GM12878 (cell line): ENCODE measurements around the gene YBX3. TPM values are rescaled to one million over a fixed set of nuclear protein-coding genes. Genes with fewer than 3 reads are reported as not detected.

Source experiments
- BCL11A ChIP-seq: IDR thresholded peaks from 2 replicates; pipeline ENCODE4 v1.6.1; 2011; ENCODE audit warnings: low read depth, low read length
- BRCA1 ChIP-seq: IDR thresholded peaks from 2 replicates; pipeline ENCODE4 v1.6.1; 2011; ENCODE audit warnings: low read depth, low read length, improper control_type of control experiment
- CHD2 ChIP-seq: IDR thresholded peaks from 2 replicates; pipeline ENCODE4 v1.6.1; 2011; ENCODE audit warnings: low read depth, low read length, improper control_type of control experiment, borderline replicate concordance
- CHD4 ChIP-seq: fragments of 200-600 bp; sonication (generic); IDR thresholded peaks from 2 replicates; pipeline ENCODE4 v1.6.1; 2016; ENCODE audit warnings: mild to moderate bottlenecking
- E2F4 ChIP-seq: IDR thresholded peaks from 2 replicates; pipeline ENCODE4 v1.6.1; 2012; ENCODE audit warnings: low read depth, low read length, improper control_type of control experiment
- E2F8 ChIP-seq: fragments of 450-650 bp; IDR thresholded peaks from 2 replicates; pipeline ENCODE4 v1.6.1; 2018; ENCODE audit warnings: mild to moderate bottlenecking, low read depth, moderate library complexity; ENCODE audit not compliant: partially characterized antibody
- EP300 ChIP-seq, 2 experiments: fragments of 150-350 bp in 1 of 2; IDR thresholded peaks; 2 replicates each; pipeline ENCODE4 v1.6.1; 2011 to 2012; ENCODE audit warnings: low read depth in 2 of 2, low read length in 2 of 2, borderline replicate concordance in 1 of 2, improper control_type of control experiment in 1 of 2, inconsistent platforms in 1 of 2; ENCODE audit not compliant: control insufficient read depth in 1 of 2
- ESRRA ChIP-seq: IDR thresholded peaks from 2 replicates; pipeline ENCODE4 v1.6.1; 2012; ENCODE audit warnings: mild to moderate bottlenecking, low read length, improper control_type of control experiment
- ETV6 ChIP-seq, 2 experiments: fragments of 450-650 bp in 1 of 2; IDR thresholded peaks in 1 of 2; conservative IDR thresholded peaks in 1 of 2; 2 replicates each; pipeline ENCODE4 v1.6.1; 2014; ENCODE audit warnings: antibody characterized with exemption in 1 of 2, borderline replicate concordance in 1 of 2, low read depth in 1 of 2, mild to moderate bottlenecking in 1 of 2, moderate library complexity in 1 of 2
- HDAC2 ChIP-seq: fragments of 200-600 bp; sonication (generic); IDR thresholded peaks from 2 replicates; pipeline ENCODE4 v1.6.1; 2017
- HSF1 ChIP-seq: fragments of 150-350 bp; IDR thresholded peaks from 2 replicates; pipeline ENCODE4 v1.6.1; 2014; ENCODE audit warnings: mild to moderate bottlenecking, low read depth, low read length
- IRF5 ChIP-seq: fragments of 450-650 bp; IDR thresholded peaks from 2 replicates; pipeline ENCODE4 v1.6.1; 2017; ENCODE audit warnings: borderline replicate concordance
- LARP7 ChIP-seq: fragments of 450-650 bp; IDR thresholded peaks from 2 replicates; pipeline ENCODE4 v1.6.1; 2017; ENCODE audit warnings: mild to moderate bottlenecking
- MTA3 ChIP-seq: IDR thresholded peaks from 2 replicates; pipeline ENCODE4 v1.6.1; 2012; ENCODE audit warnings: low read length, inconsistent platforms, borderline replicate concordance
- NBN ChIP-seq: fragments of 450-650 bp; IDR thresholded peaks from 2 replicates; pipeline ENCODE4 v1.6.1; 2016
- NKRF ChIP-seq: fragments of 450-650 bp; conservative IDR thresholded peaks from 2 replicates; pipeline ENCODE4 v1.6.1; 2017; ENCODE audit warnings: mild to moderate bottlenecking, moderate library complexity
- POLR2AphosphoS2 ChIP-seq: IDR thresholded peaks from 2 replicates; pipeline ENCODE4 v1.6.1; 2011; ENCODE audit warnings: low read depth, mild to moderate bottlenecking, low read length, improper control_type of control experiment, moderate library complexity
- RUNX3 ChIP-seq: IDR thresholded peaks from 2 replicates; pipeline ENCODE4 v1.6.1; 2012; ENCODE audit warnings: low read length, inconsistent platforms
- SP1 ChIP-seq: IDR thresholded peaks from one replicate; pipeline ENCODE4 v1.6.1; 2011; ENCODE audit warnings: low read depth, low read length
- TCF7 ChIP-seq: IDR thresholded peaks from 2 replicates; pipeline ENCODE4 v1.6.1; 2014; ENCODE audit warnings: antibody characterized with exemption, borderline replicate concordance
- ZNF217 ChIP-seq: fragments of 450-650 bp; IDR thresholded peaks from 2 replicates; pipeline ENCODE4 v1.6.1; 2017; ENCODE audit warnings: antibody characterized with exemption, mild to moderate bottlenecking
- ZNF24 ChIP-seq: fragments of 450-650 bp; IDR thresholded peaks from 2 replicates; pipeline ENCODE4 v1.6.1; 2017; ENCODE audit warnings: antibody characterized with exemption, mild to moderate bottlenecking
- ZNF384 ChIP-seq: IDR thresholded peaks from 2 replicates; pipeline ENCODE4 v1.6.1; 2012; ENCODE audit warnings: low read depth, mild to moderate bottlenecking, low read length, improper control_type of control experiment, borderline replicate concordance
- polyA plus RNA-seq, 11 experiments: library from polyadenylated mRNA; depleted of rRNA in 4 of 11; unstranded in 6 of 11; stranded (reverse) in 5 of 11; fragments of >200 nt; fragmentation: Nextera tagmentation in 4 of 11; fragmentation: Illumina TruSeq in 1 of 11; extraction: Ambion mirVana in 4 of 11; extraction: Trizol in 1 of 11; gene quantifications; 1 replicate in 1 of 11; 2 replicates in 10 of 11; pipeline versions ENCODE4 v1.2.1 to v1.2.3, GENCODE V29; 2011 to 2016; ENCODE audit warnings: inconsistent platforms in 2 of 11, missing spikeins in 2 of 11, low read depth in 1 of 11
- total RNA-seq, 4 experiments: library from RNA; depleted of rRNA in 3 of 4; stranded (reverse); fragments of >200 nt in 3 of 4; fragmentation: Illumina TruSeq in 1 of 4; extraction: Trizol in 1 of 4; gene quantifications; 2 replicates each; pipeline versions ENCODE4 v1.2.1 to v1.2.3, GENCODE V29; 2013 to 2021

Gene YBX3
- total and polyA plus RNA-seq, 10 of the 15 experiments (the other 5 are each of a cell fraction or from before 2014, with no cell fraction given): 25.9 to 221 (median 111) TPM

GRCh38 chr12:10749700-10750384 is 26.7 kb upstream of the YBX3 start (continued):
- 0 out of 2 replicates have a peak, but pooled peaks have one; percentile 34 for TF ChIP-seq E2F4
- TF ChIP-seq MTA3: no peak
- no peak for TF ChIP-seq EP300 (IDR thresholded peaks at IDR 0.05; ENCODE audit: borderline replicate concordance in 1 of 2, control insufficient read depth in 1 of 2, low read depth in 2 of 2, low read length in 2 of 2)
- no peak for TF ChIP-seq CHD4
- TF ChIP-seq CHD2: 0 out of 2 replicates have a peak, but pooled peaks have one; percentile 17
- TF ChIP-seq NKRF: no peak
- TF ChIP-seq SP1: no peak
- peak; percentile 29; the same call in 1 of the 2 replicates for TF ChIP-seq RUNX3
- no peak for TF ChIP-seq ZNF384
- no peak for TF ChIP-seq ZNF24
- no peak for TF ChIP-seq LARP7
- TF ChIP-seq BRCA1: no peak
- no peak for TF ChIP-seq HSF1
- no peak for TF ChIP-seq IRF5
- TF ChIP-seq NBN: no peak
- TF ChIP-seq ETV6 (conservative IDR thresholded peaks at IDR 0.05 in 1 of 2, IDR thresholded peaks at IDR 0.05 in 1 of 2; ENCODE audit: borderline replicate concordance in 1 of 2, low read depth in 1 of 2): no peak
- TF ChIP-seq ESRRA: no peak
- TF ChIP-seq POLR2AphosphoS2: no peak
- no peak for TF ChIP-seq E2F8
- TF ChIP-seq BCL11A: no peak
- TF ChIP-seq ZNF217: no peak
- no peak for TF ChIP-seq TCF7
- no peak for TF ChIP-seq HDAC2
